Effector memory CD4-positive, alpha-beta T cell (primary cell): ENCODE measurements around the gene STAG2.
"Not testable (repeated sequence)": the region's sequence is repeated elsewhere in the genome, so short reads cannot be mapped to it uniquely, and the experiment has no call there.

Experiments
- DNase-seq, 3 donors: peaks; one replicate each; pipeline ENCODE4 v3.0.0-alpha.2; 2020
- H3K27ac ChIP-seq: 2 replicates; pipeline ENCODE4 v1.7.0; 2013; ENCODE audit warnings: mild to moderate bottlenecking, low read length, moderate library complexity; ENCODE audit not compliant: insufficient read depth, poor library complexity, severe bottlenecking
- H3K27me3 ChIP-seq: replicated peaks from 2 replicates; pipeline ENCODE4 v1.7.0; 2013; ENCODE audit warnings: mild to moderate bottlenecking, low read length; ENCODE audit not compliant: insufficient read depth, control insufficient read depth, poor library complexity, severe bottlenecking
- H3K36me3 ChIP-seq: 2 replicates; pipeline ENCODE4 v1.7.0; 2013; ENCODE audit warnings: mild to moderate bottlenecking, low read length, moderate library complexity; ENCODE audit not compliant: control insufficient read depth, insufficient read depth
- H3K4me1 ChIP-seq: 2 replicates; pipeline ENCODE4 v1.7.0; 2013; ENCODE audit warnings: low read length, mild to moderate bottlenecking; ENCODE audit not compliant: control insufficient read depth, insufficient read depth, poor library complexity, severe bottlenecking
- H3K4me3 ChIP-seq: 2 replicates; pipeline ENCODE4 v1.7.0; 2013; ENCODE audit warnings: low read length, low read depth, mild to moderate bottlenecking; ENCODE audit not compliant: insufficient read depth, poor library complexity, severe bottlenecking
- H3K9me3 ChIP-seq: 2 replicates; pipeline ENCODE4 v1.7.0; 2013; ENCODE audit warnings: mild to moderate bottlenecking, low read length, moderate library complexity; ENCODE audit not compliant: control insufficient read depth

The STAG2 gene

GRCh38 chrX:124026529-124026928, 65.0 kb downstream of the STAG2 start:
- Histone ChIP-seq H3K36me3 (no peaks in the 10 kb centered on the region), H3K27me3 (no peaks in the 10 kb centered on the region), H3K4me1 (no peaks in the 10 kb centered on the region), H3K4me3 (no peak overlapping the region), H3K9me3 (no peaks in the 10 kb centered on the region), H3K27ac (no peak overlapping the region)
- DNase-seq: no peak

GRCh38 chrX:124028182-124028581, 66.7 kb downstream of the STAG2 start:
- Histone ChIP-seq H3K9me3 (no peaks in the 10 kb centered on the region), H3K27me3 (no peaks in the 10 kb centered on the region), H3K36me3 (peaks cover 5% of the 10 kb centered on the region), H3K4me3 (no peak overlapping the region), H3K4me1 (no peaks in the 10 kb centered on the region), H3K27ac (no peak overlapping the region)
- DNase-seq: no peak

GRCh38 chrX:124030520-124030919, 69.0 kb downstream of the STAG2 start:
- Histone ChIP-seq H3K27me3 (no peaks in the 10 kb centered on the region), H3K4me1 (no peaks in the 10 kb centered on the region), H3K9me3 (no peaks in the 10 kb centered on the region), H3K4me3 (no peak overlapping the region), H3K27ac (no peak overlapping the region), H3K36me3 (peaks cover 5% of the 10 kb centered on the region)
- DNase-seq: no peak

- no peaks in the 10 kb centered on the region for H3K4me1 ChIP-seq
- no peaks in the 10 kb centered on the region for H3K9me3 ChIP-seq
- no peak overlapping the region for H3K27ac ChIP-seq
- no peak overlapping the region for H3K4me3 ChIP-seq
- DNase-seq: no peak
- H3K27me3 ChIP-seq: no peaks in the 10 kb centered on the region
- peaks cover 10% of the 10 kb centered on the region for H3K36me3 ChIP-seq
Measured at GRCh38 chrX:124033821-124034220, 72.3 kb downstream of the STAG2 start.

- H3K27ac ChIP-seq: no peak overlapping the region
- H3K9me3 ChIP-seq: no peaks in the 10 kb centered on the region
- H3K36me3 ChIP-seq: peaks cover 10% of the 10 kb centered on the region
- H3K4me3 ChIP-seq: no peak overlapping the region
- no peaks in the 10 kb centered on the region for H3K4me1 ChIP-seq
- H3K27me3 ChIP-seq: no peaks in the 10 kb centered on the region
- no peak for DNase-seq
Measured at GRCh38 chrX:124035657-124036056, 74.2 kb downstream of the STAG2 start.

GRCh38 chrX:124042042-124042441, 80.5 kb downstream of the STAG2 start:
- DNase-seq: no peak
- Histone ChIP-seq H3K27ac (no peak overlapping the region), H3K4me1 (no peaks in the 10 kb centered on the region), H3K9me3 (no peaks in the 10 kb centered on the region), H3K4me3 (no peak overlapping the region), H3K36me3 (peaks cover 10% of the 10 kb centered on the region), H3K27me3 (no peaks in the 10 kb centered on the region)

GRCh38 chrX:124045109-124045508, 83.6 kb downstream of the STAG2 start:
- Histone ChIP-seq H3K27ac (no peak overlapping the region), H3K36me3 (peaks cover 15% of the 10 kb centered on the region), H3K4me3 (no peak overlapping the region), H3K4me1 (no peaks in the 10 kb centered on the region), H3K27me3 (no peaks in the 10 kb centered on the region), H3K9me3 (no peaks in the 10 kb centered on the region)
- no peak for DNase-seq

GRCh38 chrX:124084417-124084816, 122.9 kb downstream of the STAG2 start:
- H3K4me1 ChIP-seq, H3K9me3 ChIP-seq, H3K27me3 ChIP-seq, DNase-seq, H3K27ac ChIP-seq, H3K4me3 ChIP-seq: not testable (repeated sequence)
- H3K36me3 ChIP-seq: peaks cover 16% of the 10 kb centered on the region

- H3K9me3 ChIP-seq: no peaks in the 10 kb centered on the region
- H3K27me3 ChIP-seq: no peaks in the 10 kb centered on the region
- H3K4me3 ChIP-seq: no peak overlapping the region
- no peak overlapping the region for H3K27ac ChIP-seq
- H3K36me3 ChIP-seq: peaks cover 19% of the 10 kb centered on the region
- no peaks in the 10 kb centered on the region for H3K4me1 ChIP-seq
- no peak for DNase-seq
Measured at GRCh38 chrX:124085063-124085462, 123.6 kb downstream of the STAG2 start.

GRCh38 chrX:124086411-124086810, 124.9 kb downstream of the STAG2 start:
- Histone ChIP-seq H3K27me3 (no peaks in the 10 kb centered on the region), H3K9me3 (no peaks in the 10 kb centered on the region), H3K4me3 (no peak overlapping the region), H3K36me3 (peaks cover 24% of the 10 kb centered on the region), H3K27ac (peak overlapping the region; percentile 32), H3K4me1 (no peaks in the 10 kb centered on the region)
- peak in 2 of 3 donors; percentile 6 to 11 for DNase-seq
